Subcutaneous adipose tissue (tissue), 4 donors: ENCODE measurements around the gene THSD7B. TPM values are rescaled to one million over a fixed set of nuclear protein-coding genes. Genes with fewer than 3 reads are reported as not detected.

Source experiments
- total RNA-seq, 4 donors: library from RNA; depleted of rRNA; stranded (reverse); fragments of >200 nt; gene quantifications; one replicate each; pipeline ENCODE4 v1.1.0, GENCODE V29; 2016
- TF ChIP-seq, protein P1 (sequence below): fragments of 450-650 bp; IDR thresholded peaks from one replicate; pipeline ENCODE4 v1.5.1; 2016; ENCODE audit warnings: low read depth, mild to moderate bottlenecking, control low read depth, antibody characterized with exemption, moderate library complexity

The THSD7B gene, protein sequence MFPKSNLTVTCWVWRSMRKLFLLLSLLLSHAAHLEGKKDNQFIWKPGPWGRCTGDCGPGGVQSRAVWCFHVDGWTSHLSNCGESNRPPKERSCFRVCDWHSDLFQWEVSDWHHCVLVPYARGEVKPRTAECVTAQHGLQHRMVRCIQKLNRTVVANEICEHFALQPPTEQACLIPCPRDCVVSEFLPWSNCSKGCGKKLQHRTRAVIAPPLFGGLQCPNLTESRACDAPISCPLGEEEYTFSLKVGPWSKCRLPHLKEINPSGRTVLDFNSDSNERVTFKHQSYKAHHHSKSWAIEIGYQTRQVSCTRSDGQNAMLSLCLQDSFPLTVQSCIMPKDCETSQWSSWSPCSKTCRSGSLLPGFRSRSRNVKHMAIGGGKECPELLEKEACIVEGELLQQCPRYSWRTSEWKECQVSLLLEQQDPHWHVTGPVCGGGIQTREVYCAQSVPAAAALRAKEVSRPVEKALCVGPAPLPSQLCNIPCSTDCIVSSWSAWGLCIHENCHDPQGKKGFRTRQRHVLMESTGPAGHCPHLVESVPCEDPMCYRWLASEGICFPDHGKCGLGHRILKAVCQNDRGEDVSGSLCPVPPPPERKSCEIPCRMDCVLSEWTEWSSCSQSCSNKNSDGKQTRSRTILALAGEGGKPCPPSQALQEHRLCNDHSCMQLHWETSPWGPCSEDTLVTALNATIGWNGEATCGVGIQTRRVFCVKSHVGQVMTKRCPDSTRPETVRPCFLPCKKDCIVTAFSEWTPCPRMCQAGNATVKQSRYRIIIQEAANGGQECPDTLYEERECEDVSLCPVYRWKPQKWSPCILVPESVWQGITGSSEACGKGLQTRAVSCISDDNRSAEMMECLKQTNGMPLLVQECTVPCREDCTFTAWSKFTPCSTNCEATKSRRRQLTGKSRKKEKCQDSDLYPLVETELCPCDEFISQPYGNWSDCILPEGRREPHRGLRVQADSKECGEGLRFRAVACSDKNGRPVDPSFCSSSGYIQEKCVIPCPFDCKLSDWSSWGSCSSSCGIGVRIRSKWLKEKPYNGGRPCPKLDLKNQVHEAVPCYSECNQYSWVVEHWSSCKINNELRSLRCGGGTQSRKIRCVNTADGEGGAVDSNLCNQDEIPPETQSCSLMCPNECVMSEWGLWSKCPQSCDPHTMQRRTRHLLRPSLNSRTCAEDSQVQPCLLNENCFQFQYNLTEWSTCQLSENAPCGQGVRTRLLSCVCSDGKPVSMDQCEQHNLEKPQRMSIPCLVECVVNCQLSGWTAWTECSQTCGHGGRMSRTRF (N-terminal part only)
- 1 to 10 TPM; 2.0 to 5.1 (median 2.8) TPM for total RNA-seq

DNA sequence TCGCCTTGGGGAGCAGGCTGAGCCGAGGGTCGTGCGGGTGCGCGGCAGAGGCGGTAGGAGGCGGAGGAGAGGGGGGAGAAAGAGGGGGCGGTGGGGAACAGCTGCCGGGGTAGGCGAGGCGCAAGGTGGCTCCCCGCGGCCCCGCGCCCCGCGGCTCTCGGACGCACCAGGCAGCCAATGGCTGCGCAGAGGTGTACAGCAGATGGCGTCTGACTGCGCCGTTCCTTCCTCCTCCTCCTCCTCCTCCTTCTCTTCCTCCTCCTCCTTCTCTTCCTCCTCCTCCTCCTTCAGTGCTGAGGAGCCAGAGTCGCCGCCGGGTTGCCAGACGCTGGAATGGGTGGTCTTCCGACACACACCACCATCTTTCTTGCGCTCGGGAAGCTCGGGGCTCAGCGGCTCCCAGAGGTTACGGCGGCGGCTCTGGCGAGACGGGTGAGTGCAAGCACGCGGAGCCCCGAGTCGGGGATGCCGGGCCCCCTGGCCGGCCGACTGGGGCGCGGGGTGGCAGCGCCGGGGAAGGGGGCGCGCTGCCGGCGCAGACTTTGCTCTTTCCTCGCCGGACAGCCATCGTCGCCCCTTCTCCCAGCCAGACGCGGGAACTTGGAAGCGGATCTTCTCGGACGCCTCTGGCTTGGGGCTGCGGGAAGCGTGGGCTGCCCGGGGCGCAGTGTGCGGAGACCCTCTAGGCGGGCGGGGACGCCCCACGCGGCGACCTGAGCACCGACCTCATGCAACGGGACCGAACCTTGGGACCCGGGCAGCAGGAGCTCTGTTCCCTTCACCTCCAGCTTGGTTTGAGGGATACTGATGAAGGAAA lies at the start of gene THSD7B:
Gene THSD7B, plus strand, starts transcription at position 290 of the 817 bp plus-strand sequence. CDS start 116,634 bp downstream, outside the sequence.
- TF ChIP-seq, protein P1, sequence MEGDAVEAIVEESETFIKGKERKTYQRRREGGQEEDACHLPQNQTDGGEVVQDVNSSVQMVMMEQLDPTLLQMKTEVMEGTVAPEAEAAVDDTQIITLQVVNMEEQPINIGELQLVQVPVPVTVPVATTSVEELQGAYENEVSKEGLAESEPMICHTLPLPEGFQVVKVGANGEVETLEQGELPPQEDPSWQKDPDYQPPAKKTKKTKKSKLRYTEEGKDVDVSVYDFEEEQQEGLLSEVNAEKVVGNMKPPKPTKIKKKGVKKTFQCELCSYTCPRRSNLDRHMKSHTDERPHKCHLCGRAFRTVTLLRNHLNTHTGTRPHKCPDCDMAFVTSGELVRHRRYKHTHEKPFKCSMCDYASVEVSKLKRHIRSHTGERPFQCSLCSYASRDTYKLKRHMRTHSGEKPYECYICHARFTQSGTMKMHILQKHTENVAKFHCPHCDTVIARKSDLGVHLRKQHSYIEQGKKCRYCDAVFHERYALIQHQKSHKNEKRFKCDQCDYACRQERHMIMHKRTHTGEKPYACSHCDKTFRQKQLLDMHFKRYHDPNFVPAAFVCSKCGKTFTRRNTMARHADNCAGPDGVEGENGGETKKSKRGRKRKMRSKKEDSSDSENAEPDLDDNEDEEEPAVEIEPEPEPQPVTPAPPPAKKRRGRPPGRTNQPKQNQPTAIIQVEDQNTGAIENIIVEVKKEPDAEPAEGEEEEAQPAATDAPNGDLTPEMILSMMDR = no peak

DNA sequence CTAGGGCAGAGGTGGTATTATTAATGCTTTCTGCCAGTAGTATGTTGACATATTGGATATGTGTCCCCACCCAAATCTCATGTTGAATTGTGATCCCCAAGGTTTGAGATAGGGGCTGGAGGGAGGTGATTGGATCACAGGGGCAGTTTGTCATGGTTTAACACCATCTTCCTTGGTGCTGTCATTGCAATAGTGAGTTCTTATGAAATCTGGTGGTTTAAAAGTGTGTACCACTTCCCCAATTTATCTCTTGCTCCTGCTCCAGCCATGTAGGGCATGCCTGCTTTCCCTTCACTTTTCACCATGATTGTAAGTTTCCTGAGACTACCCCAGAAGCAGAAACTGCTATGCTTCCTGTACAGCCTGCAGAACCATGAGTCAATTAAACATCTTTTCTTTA lies 47.1 kb upstream of the THSD7B start:
- TF ChIP-seq, protein P1 = no peak

DNA sequence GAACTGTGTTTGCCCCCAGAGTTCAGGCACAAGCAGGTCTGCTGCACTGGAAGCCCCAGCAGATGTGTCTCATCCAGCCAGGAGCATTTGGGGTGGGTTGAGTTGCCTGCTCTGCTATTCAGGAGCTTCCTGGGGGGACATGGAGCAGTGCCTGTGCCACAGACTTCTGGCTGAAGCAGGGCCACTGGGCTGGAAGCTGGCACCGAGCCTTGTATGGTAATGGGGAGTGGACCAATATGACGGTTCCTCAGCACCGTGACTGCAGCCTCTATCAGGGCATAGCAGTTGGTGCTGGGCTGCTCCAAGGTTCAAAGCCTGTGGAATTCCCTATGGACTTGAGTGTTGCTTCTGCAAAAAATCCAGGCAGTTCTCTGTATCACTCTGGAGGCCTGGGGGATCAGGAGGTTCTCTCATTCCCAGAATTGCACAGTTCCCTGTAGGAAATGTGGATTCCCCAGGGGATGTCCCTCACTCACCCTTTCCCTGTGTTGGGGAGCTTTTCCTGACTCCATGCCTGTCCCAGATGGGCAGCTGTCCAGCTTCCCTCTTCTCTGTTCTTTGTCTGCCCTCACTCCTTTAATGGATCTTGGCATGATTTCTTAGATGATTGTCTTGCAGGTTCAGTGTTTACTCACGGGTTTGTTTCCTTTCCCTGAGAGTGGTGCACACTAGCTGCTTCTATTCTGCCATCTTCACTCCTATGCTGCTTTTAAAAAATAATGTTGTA lies 37.2 kb upstream of the THSD7B start:
- TF ChIP-seq, protein P1 = no peak

DNA sequence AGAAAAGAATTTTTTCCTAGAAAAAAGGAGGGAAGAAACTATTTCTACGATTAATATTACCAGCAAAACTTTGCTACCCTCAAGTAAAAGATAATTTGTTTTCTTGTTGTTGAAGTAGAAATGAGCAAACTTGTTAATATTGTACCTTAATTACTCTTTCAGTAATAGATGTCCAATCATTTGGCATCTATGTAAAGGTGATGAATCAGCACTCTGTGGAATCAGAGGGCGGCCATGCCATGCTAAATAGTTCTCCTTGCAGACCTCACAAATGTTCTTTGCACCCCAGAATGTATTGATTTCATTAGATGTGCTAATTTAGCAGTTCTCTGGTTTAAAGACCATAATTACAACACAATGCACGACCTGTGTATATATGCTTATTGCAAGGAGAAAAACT lies 29.1 kb upstream of the THSD7B start:
- TF ChIP-seq, protein P1 = no peak

DNA sequence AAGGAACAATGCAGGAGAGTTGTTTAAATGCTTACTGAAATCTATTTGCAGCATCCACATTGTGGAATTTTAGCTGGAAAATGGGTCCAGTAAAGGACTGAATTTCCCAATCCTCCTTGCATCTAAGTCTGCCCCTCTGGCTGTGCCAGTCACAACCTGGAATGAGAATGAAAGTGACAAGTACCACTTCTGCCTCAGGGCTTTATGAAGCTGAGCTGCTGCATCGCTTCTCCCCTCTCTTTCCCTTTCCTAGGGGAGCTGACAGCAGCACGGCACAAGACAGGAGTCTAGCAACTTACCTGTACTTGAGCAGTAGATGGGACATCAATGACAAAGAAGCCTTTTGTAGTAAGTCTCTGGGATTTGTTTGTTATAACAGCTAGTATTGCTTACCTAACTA lies 27.3 kb upstream of the THSD7B start:
- TF ChIP-seq, protein P1 = no peak

DNA sequence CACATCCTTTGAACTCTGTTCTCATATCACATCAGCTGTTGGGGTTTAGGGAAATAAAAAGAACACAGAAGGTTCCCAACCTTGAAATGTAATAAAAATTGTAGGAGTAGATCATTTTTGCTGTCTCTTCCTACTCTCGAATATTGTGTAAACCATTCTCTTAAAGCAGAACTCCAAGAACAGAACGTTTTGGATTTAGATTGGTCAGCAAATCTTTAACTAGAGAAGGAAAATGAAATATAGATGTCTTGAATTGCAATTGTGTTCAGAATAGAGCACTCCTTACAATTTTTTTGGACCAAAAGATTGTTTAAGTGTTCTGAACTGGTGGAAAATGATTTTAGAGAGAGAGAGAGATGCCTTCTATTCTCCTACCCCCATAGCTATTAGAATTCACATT lies 23.9 kb upstream of the THSD7B start:
- TF ChIP-seq, protein P1 = no peak
